H4 (cell line): ENCODE results near the gene ITK. TPM values are rescaled to one million over a fixed set of nuclear protein-coding genes. Genes with fewer than 3 reads are reported as not detected.
"Not testable (repeated sequence)": the region's sequence is repeated elsewhere in the genome, so short reads cannot be mapped to it uniquely, and the experiment has no call there.

Experiments
- DNase-seq: peaks from one replicate; pipeline ENCODE4 v3.0.0-alpha.2; 2015; ENCODE audit warnings: low spot score
- total RNA-seq: library from RNA; depleted of rRNA; stranded (reverse); fragments of >200 nt; shearing (Covaris generic); gene quantifications from 2 replicates; pipeline ENCODE4 v1.2.3, GENCODE V29; 2014

The ITK gene
- total RNA-seq, 1 experiment from 2014 or later, result 0.02 TPM

DNA sequence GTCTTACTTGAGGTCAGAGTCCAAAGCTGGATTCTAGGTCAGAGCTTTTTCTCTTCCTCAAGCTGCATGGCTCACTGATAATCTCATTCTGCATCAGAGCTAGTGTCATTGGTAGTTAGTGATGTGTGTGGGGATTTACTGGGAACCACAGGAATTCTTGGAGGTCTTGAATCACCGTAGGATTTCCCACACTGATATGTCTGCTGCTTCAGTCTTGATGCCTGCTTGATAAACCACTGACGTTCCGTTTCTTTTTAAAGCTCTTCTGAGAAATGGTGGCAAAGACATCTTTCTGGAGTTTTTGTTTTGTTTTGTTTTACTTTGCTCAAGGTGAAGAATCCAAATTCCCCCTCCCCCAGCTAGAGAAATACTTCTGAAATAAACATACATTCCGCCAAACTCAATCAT, 13.4 kb upstream of the ITK start:
- DNase-seq, result peak; percentile 68

DNA sequence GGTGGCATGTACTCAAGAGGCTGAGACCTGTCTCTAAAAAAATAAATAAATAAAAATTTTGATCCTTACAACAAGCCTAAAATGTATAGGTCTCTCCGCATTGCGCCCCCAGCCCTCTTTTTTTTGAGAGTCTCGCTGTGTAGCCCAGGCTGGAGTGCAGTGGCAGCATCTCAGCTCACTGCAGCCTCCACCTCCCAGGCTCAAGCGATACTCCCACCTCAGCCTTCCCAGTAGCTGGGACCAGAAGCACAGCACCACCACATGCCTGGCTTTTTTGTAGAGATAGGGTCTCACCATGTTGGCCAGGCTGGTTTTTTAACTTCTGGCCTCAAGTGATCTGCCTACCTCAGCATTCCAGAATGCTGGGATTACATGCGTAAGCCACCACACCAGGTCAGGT, 12.4 kb upstream of the ITK start:
- no peak for DNase-seq

DNA sequence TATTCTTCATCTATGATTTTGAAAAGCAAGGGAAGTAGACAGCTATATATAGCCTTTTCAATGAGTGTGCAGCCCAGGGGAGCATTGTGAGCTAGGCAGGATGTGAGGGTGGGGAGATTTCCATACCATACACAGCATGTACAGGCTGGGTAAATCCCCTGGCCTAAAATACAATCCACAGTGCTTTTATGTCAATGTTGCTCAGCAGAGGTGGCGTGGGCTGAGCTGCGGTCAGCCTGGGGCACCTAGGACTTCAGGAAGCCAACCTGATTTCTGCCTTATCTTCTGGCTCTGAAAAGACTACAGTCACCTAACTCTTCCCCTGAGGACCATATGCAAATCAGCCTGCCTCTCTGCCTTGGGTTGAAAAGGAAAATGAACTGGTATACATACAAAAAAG, 8.2 kb upstream of the ITK start:
- DNase-seq, result no peak

- no peak for DNase-seq
These were observed 5.5 kb upstream of the ITK start for GRCh38 chr5:157175071-157175612.

- no peak for DNase-seq
These were observed 2.7 kb upstream of the ITK start for GRCh38 chr5:157177953-157178352.

DNA sequence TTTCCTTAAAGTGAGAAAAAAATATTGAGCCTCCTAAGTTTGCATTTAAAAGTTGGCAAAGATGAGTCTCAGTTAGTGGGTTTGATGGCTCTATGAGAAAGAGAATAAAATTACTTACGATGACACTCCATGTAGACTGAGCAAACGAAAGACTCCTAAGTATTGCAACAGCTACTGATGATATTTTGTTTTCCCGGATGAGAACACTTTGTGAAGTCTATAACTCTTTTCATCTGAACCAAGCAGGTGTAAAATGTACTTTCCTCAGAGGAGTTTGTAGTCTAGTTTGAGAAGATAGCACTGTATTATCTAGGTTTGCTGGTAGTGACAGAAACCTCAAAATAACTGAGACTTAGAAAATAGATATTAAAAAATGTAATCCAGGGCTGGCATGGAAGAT, 1.7 kb upstream of the ITK start:
- DNase-seq, result no peak

- DNase-seq, result no peak
These were observed 1.6 kb downstream of the ITK start for GRCh38 chr5:157182143-157182757.

- no peak for DNase-seq
These were observed 3.6 kb downstream of the ITK start for GRCh38 chr5:157184117-157184670.

DNA sequence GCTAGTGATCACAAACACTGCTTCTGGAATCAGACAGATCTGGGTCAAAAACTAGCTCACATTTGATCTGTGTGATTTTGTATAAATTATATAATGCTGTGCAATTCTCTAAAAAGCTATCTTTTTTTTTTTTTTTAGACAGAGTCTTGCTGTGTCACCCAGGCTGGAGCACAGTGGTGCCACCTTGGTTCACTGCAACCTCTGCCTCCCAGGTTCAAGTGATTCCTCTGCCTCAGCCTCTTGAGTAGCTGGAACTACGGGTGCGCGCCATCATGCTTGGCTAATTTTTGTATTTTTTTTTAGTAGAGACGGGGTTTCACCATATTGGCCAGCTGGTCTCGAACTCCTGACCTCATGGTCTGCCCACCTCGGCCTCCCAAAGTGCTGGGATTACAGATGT, 4.5 kb downstream of the ITK start:
- DNase-seq, result not testable (repeated sequence)

- no peak for DNase-seq
These were observed 5.8 kb downstream of the ITK start for GRCh38 chr5:157186309-157187045.

DNA sequence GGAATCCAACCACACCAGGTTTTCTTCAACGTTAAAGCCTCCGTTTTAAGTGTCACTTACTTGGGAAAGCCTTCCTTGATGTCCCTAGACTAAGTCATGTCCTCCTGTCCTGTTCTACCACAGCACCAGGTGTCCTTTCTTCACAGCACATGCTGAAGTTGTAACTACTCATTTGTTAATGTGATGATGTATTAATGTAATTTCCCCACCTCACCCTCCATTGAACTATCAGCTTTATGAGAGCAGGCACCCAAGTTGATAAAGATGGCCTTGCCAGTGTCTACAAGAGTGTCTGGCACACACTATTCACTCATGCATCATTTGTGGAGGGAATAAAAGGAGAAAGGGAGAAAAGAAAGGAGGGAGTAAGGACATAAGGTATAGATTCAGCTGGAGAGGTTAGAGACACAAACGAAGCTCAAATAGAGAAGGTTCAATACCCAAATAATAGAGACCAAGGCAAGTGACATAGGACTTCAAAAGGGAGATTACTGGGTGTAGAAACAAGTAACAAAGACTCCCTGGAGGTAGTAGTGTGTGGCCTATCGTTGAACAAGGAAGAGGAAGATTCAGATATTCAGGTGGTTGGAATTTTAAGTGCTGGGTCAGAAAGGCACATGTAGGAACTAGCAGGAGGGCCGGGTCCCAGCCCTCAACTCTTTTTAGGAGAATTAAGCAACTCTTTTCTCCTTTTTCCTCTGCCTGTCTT, 6.6 kb downstream of the ITK start:
- DNase-seq, result no peak

DNA sequence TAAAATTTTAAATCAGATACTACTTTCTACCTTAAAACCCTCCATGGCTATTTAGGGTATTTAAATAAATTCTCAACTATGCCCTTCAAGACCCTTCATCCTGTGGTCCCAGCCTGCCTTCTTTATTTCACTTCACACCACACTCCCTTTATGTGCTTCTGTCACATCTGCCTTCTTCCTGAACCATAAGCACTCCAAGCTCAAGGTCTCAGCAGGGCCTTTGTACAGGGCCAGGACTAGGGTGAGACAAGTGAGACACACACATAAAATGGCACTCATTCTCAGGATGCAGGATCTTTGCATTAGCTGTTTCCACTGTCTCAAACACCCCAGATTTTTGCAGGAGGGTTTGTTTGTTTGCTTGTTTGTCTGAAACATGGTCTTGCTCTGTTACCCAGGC, 7.6 kb downstream of the ITK start:
- DNase-seq, result no peak

- DNase-seq, result no peak
These were observed 8.6 kb downstream of the ITK start for GRCh38 chr5:157189223-157189622.

GRCh38 chr5:157193699-157194424, 13.2 kb downstream of the ITK start:
- DNase-seq, result no peak

- DNase-seq, result no peak
These were observed 15.4 kb downstream of the ITK start for GRCh38 chr5:157196045-157196444.

DNA sequence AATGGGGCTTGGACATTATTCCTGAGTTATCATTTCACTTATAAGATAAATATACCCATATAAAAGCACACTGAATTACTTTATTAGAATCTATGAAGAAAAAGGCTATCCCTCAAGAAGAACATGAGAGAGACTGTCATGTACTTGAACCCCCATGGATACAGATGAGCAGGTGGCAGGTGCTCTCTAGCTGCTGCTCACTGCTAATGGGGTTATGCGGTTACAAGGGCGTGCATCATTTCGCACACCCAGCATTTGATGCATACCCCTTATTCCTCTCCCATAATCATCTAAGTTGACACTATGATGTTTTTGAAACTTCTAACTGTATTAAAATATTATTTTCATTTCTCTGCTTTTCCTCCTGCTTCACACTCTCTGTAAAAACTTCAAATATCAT, 16.4 kb downstream of the ITK start:
- no peak for DNase-seq

DNA sequence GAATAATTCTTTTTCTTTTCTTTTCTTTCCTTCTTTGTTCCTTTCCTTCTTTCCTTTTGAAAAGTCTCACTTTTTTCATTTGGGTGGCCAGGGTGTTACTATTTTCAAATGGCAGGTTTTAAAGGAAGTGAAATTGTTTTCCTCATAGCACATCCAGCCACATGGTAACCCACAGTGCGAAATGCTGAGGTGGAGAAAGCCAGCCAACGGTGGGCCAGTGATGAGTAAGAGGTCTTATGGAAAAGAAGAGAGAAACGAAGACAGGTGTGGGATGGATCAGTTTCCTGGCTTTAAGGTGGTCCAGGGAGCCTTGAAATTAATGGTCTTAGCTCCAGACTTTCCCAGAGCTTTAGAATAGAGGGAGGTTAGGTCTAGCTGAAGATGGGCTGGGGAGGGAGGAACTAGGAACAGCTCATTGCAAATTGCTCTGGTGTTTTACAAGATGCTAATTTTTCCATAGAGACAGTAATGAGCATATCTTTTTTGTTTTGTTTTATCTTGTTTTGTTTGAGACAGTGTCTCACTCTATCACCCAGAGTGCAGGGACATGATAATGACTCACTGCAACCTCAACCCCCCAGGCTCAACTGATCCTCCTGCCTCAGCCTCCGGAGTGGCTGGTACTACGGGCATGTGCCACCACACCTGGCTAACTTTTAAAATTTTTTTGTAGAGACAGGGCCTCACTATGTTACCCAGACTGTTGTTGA, 17.8 kb downstream of the ITK start:
- no peak for DNase-seq

DNA sequence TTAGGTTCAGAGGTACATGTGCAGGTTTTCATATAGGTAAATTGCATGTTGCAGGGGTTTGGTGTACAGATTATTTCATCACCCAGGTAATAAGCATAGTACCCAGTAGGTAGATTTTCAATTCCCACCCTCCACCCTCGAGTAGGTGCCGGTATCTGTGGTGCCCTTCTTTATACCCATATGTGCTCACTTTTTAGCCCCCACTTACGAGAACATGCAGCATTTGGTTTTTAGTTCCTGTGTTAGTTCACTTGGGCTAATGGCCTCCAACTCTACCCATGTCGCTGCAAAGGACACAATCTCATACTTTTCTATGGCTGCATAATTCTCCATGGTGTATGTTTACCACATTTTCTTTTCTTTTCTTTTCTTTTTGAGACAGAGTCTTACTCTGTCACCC, 21.2 kb downstream of the ITK start:
- no peak for DNase-seq

- DNase-seq, result no peak
These were observed 22.8 kb downstream of the ITK start for GRCh38 chr5:157203417-157203816.

GRCh38 chr5:157204765-157205164, 24.1 kb downstream of the ITK start:
- no peak for DNase-seq

GRCh38 chr5:157205708-157206107, 25.1 kb downstream of the ITK start:
- no peak for DNase-seq
